ENCODE measurements around the gene KCNJ14.

The KCNJ14 gene

DNA sequence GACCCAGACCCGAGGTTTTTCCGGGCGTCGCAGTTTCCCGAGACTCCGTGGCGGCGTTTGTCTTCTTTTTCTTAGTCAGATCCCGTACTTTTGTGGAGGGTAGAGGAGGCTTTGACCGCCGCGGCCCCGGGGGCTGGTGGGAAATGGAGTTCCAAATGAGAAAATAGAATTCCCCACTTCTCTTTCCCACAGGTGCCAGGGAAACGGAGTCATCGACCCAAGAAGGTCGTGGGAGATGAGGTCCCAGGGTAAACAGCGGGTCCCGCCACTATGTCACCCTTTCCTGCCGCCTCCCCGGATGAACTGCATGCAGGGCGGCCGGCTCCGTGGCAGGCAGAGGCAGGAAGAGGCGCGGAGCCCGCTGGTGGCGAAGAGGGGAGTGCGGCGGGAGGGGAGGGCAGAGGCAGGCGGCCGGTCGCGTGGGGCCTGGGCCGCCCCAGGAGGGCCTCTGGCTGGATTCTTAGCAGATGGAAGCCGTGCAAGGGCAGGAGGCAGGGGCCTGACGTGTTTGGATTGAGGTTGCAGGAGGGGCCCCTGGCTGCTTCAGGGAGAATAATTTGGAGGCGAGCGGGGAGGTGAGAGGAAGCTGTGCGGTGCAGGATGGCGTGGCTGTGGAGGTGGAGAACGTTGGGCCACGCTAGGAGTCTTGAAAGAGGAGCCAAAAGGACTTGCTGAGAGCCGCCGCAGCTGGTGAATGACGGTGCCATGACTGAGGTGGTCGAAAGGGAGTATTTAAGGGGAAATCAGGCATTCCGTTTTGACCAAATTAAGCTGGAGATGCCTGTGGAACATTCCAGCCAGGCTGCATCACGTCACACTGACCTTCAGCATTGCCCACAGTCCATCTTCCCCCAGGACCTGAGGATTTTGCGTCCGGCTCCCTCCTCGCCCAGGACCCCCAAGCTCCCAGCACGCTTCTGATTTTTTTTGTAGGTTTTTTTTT, 25.5 kb downstream of the KCNJ14 start:
- Histone ChIP-seq H3K4me3 (ENCODE audit: low read length) (peak overlapping the region; percentile 22; the same call in 1 of the 2 replicates), H2AFZ (ENCODE audit: low read length) (0 out of 2 replicates have a peak overlapping the region, but pooled peaks have one; percentile 23), H3K79me2 (ENCODE audit: low read length) (no peaks in the 10 kb centered on the region), H3K27me3 (replicated peaks; ENCODE audit: insufficient read depth, low read length) (no peaks in the 10 kb centered on the region), H3K4me1 (ENCODE audit: low read length) (no peaks in the 10 kb centered on the region), H3K4me2 (ENCODE audit: low read depth, low read length) (peak overlapping the region; percentile 47; the same call in 1 of the 2 replicates), H3K9me2 (replicated peaks; ENCODE audit: insufficient read depth, low read length) (no peaks in the 10 kb centered on the region), H3K36me3 (replicated peaks; ENCODE audit: insufficient read depth, low read length) (no peaks in the 10 kb centered on the region), H3K9me3 (replicated peaks; ENCODE audit: insufficient read depth, low read length) (no peaks in the 10 kb centered on the region), H4K20me1 (ENCODE audit: insufficient read depth, low read length) (no peaks in the 10 kb centered on the region), H3F3A (ENCODE audit: insufficient read depth, low read length) (0 out of 2 replicates have a peak, but pooled peaks cover 5% of the 10 kb centered on the region), H3K27ac (ENCODE audit: low read length) (no peak overlapping the region), H3K9ac (ENCODE audit: low read length) (no peak overlapping the region)
- TF ChIP-seq EZH2 (optimal IDR thresholded peaks at IDR 0.05; ENCODE audit: low read depth, low read length): no peak
- no peak for DNase-seq

DNA sequence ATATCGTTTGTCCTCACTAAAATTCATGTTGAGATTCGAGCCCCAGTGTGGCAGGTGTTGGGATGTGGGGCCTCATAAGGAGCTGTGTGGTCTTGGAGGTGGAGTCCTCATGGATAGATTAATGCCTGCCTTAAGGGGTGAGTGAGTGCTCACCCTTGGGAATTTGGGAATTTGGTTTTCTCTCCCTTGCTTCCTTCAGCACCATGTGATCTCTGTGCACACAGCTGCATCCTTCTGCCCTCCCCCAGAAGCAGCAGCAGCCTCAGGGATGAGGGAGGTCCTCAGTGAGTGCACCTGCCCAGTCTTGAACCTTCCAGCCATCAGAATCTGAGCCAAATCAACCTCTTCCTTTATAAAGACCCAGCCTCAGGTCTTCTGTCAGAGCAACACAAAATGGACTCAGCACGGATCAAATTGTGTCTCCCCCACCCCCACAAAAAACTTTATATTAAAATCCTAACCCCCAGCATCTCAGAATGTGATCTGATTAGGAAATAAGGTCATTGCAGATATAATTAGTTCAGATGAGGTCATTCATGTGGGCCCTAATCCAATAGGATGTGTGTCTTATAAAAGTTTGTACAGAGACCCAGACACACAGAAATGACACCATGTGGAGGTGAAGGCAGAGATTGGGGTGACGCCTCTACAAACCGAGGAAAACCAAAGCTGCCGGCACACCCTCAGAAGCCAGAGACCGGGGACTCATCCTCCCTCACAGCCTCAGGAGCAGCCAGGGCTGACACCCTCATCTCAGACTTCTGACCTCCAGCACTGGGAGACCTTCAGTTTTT, 26.7 kb downstream of the KCNJ14 start:
- no peak overlapping the region for H3K4me3 ChIP-seq (ENCODE audit: low read length)
- H3K27ac ChIP-seq (ENCODE audit: low read length): no peak overlapping the region
- H3K79me2 ChIP-seq (ENCODE audit: low read length): no peaks in the 10 kb centered on the region
- no peak for DNase-seq
- no peaks in the 10 kb centered on the region for H3K36me3 ChIP-seq (replicated peaks; ENCODE audit: insufficient read depth, low read length)
- 0 out of 2 replicates have a peak, but pooled peaks cover 5% of the 10 kb centered on the region for H3F3A ChIP-seq (ENCODE audit: insufficient read depth, low read length)
- no peak overlapping the region for H2AFZ ChIP-seq (ENCODE audit: low read length)
- H4K20me1 ChIP-seq (ENCODE audit: insufficient read depth, low read length): no peaks in the 10 kb centered on the region
- TF ChIP-seq CTCF (IDR thresholded peaks at IDR 0.05; ENCODE audit: low read length) (no peak), EZH2phosphoT487 (IDR thresholded peaks at IDR 0.05; ENCODE audit: low read length) (no peak), EZH2 (optimal IDR thresholded peaks at IDR 0.05; ENCODE audit: low read depth, low read length) (no peak)
- no peaks in the 10 kb centered on the region for H3K9me3 ChIP-seq (replicated peaks; ENCODE audit: insufficient read depth, low read length)
- H3K4me2 ChIP-seq (ENCODE audit: low read depth, low read length): no peak overlapping the region
- H3K4me1 ChIP-seq (ENCODE audit: low read length): no peaks in the 10 kb centered on the region
- H3K27me3 ChIP-seq (replicated peaks; ENCODE audit: insufficient read depth, low read length): no peaks in the 10 kb centered on the region
- no peaks in the 10 kb centered on the region for H3K9me2 ChIP-seq (replicated peaks; ENCODE audit: insufficient read depth, low read length)
- H3K9ac ChIP-seq (ENCODE audit: low read length): no peak overlapping the region

DNA sequence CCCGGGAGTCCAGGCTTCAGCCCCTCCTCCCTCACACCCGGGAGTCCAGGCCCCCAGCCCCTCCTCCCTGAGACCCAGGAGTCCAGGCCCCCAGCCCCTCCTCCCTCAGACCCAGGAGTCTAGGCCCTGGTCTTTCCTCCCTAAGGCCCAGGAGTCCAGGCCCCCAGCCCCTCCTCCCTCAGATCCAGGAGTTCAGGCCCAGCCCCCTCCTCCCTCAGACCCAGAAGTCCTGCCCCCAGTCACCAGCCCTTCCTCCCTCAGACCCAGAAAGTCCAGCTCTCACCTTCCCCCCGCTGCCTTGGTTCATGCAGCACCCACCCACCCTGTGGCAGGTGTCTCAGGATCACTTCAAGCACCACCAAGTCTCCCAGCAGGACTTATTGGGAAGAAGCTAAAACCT, 27.9 kb downstream of the KCNJ14 start:
- no peak overlapping the region for H3K4me3 ChIP-seq (ENCODE audit: low read length)
- no peak for DNase-seq
- H4K20me1 ChIP-seq (ENCODE audit: insufficient read depth, low read length): no peaks in the 10 kb centered on the region
- H3F3A ChIP-seq (ENCODE audit: insufficient read depth, low read length): 0 out of 2 replicates have a peak, but pooled peaks cover 5% of the 10 kb centered on the region
- H3K9me2 ChIP-seq (replicated peaks; ENCODE audit: insufficient read depth, low read length): no peaks in the 10 kb centered on the region
- H2AFZ ChIP-seq (ENCODE audit: low read length): no peak overlapping the region
- H3K27me3 ChIP-seq (replicated peaks; ENCODE audit: insufficient read depth, low read length): no peaks in the 10 kb centered on the region
- no peak overlapping the region for H3K9ac ChIP-seq (ENCODE audit: low read length)
- no peak overlapping the region for H3K27ac ChIP-seq (ENCODE audit: low read length)
- no peak overlapping the region for H3K4me2 ChIP-seq (ENCODE audit: low read depth, low read length)
- no peaks in the 10 kb centered on the region for H3K9me3 ChIP-seq (replicated peaks; ENCODE audit: insufficient read depth, low read length)
- no peaks in the 10 kb centered on the region for H3K36me3 ChIP-seq (replicated peaks; ENCODE audit: insufficient read depth, low read length)
- TF ChIP-seq EZH2 (optimal IDR thresholded peaks at IDR 0.05; ENCODE audit: low read depth, low read length): no peak
- no peak for TF ChIP-seq CTCF (IDR thresholded peaks at IDR 0.05; ENCODE audit: low read length)
- TF ChIP-seq EZH2phosphoT487 (IDR thresholded peaks at IDR 0.05; ENCODE audit: low read length): no peak
- no peaks in the 10 kb centered on the region for H3K4me1 ChIP-seq (ENCODE audit: low read length)
- no peaks in the 10 kb centered on the region for H3K79me2 ChIP-seq (ENCODE audit: low read length)
